ENCODE results near the gene ARL15. TPM values are rescaled to one million over a fixed set of nuclear protein-coding genes. Genes with fewer than 3 reads are reported as not detected.

ARL15 gene
- total RNA-seq, 1 donor from 2014 or later = 74.4 TPM

DNA sequence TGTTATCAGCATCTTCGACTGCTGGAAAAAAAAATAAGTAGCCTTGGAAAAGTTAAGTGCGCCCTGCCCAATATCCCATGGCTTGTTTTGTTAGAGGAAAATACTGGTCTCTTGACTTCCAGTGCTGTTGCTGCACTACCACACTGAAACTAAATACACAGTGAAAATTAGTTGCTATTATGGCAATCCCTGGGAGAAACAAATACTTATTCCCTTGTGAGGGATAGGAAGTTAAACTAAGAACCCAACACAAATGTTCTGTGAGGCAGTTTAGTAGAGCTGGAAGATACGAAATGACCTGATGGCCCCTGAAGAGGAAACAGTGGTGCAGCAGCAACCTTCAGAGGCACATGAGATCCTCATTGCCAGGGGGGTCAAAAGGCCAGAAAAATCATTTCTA is 164.0 kb downstream of the ARL15 start:
- no peak overlapping the region for H3K4me3 ChIP-seq
- no peaks in the 10 kb centered on the region for H3K27me3 ChIP-seq
- intact Hi-C loops (cut with DNase I) = no loop called here
- TF ChIP-seq, protein P1, sequence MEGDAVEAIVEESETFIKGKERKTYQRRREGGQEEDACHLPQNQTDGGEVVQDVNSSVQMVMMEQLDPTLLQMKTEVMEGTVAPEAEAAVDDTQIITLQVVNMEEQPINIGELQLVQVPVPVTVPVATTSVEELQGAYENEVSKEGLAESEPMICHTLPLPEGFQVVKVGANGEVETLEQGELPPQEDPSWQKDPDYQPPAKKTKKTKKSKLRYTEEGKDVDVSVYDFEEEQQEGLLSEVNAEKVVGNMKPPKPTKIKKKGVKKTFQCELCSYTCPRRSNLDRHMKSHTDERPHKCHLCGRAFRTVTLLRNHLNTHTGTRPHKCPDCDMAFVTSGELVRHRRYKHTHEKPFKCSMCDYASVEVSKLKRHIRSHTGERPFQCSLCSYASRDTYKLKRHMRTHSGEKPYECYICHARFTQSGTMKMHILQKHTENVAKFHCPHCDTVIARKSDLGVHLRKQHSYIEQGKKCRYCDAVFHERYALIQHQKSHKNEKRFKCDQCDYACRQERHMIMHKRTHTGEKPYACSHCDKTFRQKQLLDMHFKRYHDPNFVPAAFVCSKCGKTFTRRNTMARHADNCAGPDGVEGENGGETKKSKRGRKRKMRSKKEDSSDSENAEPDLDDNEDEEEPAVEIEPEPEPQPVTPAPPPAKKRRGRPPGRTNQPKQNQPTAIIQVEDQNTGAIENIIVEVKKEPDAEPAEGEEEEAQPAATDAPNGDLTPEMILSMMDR (IDR thresholded peaks at IDR 0.05) = no peak
- no peak for TF ChIP-seq POLR2AphosphoS5 (IDR thresholded peaks at IDR 0.05; ENCODE audit: insufficient read depth in 1 of 2, low read depth in 1 of 2)
- TF ChIP-seq POLR2A (IDR thresholded peaks at IDR 0.05) = no peak
- H3K4me1 ChIP-seq = no peaks in the 10 kb centered on the region
- no peaks in the 10 kb centered on the region for H3K36me3 ChIP-seq
- no peak for DNase-seq (ENCODE audit: extremely low spot score in 2 of 2)
- no peak overlapping the region for H3K27ac ChIP-seq
- no peaks in the 10 kb centered on the region for H3K9me3 ChIP-seq

DNA sequence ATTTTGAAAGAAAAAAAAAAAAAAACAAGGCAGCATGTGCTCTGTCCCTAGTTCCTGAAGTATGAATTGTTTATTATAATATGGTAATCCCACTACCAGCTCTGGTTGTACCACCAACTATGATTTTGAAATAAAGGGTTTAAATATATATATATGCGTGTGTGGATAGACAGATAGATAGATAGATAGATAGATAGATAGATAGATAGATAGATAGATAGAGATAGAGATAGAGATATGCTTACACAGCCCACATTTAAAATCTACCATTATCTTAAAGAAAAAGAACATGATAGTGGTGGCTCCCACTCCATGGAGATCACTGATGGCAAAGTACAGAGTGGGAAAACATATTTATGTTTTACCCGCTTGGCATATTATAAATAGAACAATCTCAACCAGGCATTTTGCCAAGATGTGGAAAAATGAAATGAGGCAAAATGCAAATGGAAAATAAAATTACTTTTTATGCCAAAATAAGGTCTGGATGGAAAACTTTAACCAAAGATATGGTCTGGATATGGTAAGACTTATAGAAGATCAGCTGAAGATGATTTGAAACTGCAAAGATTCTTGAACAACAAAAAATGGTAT is 170.0 kb downstream of the ARL15 start:
- H3K4me1 ChIP-seq = no peaks in the 10 kb centered on the region
- H3K27me3 ChIP-seq = no peaks in the 10 kb centered on the region
- intact Hi-C loops (cut with DNase I) = no loop called here
- no peaks in the 10 kb centered on the region for H3K36me3 ChIP-seq
- no peak overlapping the region for H3K27ac ChIP-seq
- H3K4me3 ChIP-seq = no peak overlapping the region
- TF ChIP-seq, protein P1 (IDR thresholded peaks at IDR 0.05) = no peak
- no peak for TF ChIP-seq POLR2AphosphoS5 (IDR thresholded peaks at IDR 0.05; ENCODE audit: insufficient read depth in 1 of 2, low read depth in 1 of 2)
- TF ChIP-seq POLR2A (IDR thresholded peaks at IDR 0.05) = no peak
- H3K9me3 ChIP-seq = no peaks in the 10 kb centered on the region
- DNase-seq (ENCODE audit: extremely low spot score in 2 of 2) = no peak

DNA sequence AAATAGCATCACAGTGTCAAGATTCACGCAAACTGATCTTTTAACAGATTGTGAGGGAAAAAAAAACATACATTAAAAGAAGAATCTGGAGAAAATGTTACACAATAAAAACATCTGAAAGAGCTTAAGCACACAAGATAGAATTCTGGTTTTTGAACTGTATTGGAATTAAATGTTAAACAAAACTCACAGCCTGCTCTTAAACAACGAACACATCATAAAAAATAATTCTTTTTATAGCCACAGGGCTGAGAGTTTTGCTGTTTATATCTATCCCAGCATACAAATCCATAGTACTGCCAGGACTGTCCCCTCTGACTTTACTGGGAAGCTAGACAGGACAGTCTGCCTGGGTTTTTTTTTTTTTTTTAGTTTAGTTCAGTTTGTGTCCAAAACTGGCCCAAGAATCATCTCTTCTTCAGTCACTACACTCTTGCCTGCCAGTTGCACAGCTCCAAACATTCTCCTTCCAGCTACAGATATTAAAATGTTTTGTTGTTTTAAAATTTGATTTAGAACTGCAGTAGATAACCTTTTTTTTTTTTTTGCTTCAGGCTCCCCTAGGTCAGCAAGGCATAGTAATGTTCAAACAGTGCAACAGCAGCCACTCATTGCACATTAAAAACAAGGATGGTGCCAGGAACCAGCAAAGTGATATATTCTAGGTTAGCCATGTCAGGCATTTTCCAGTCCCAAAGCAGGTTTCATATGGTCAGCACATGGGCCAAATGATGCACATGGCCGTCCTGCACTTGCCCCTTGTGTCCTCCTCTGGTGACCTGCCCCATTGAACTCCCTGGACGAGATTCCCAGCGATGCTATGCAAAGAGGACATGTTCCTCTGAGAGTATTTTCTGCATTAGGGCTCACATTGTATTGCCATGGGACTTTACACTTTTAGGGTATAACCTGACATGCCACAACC is 173.6 kb downstream of the ARL15 start:
- Histone ChIP-seq H3K4me1 (no peaks in the 10 kb centered on the region), H3K27ac (no peak overlapping the region), H3K9me3 (no peaks in the 10 kb centered on the region), H3K36me3 (no peaks in the 10 kb centered on the region), H3K27me3 (no peaks in the 10 kb centered on the region), H3K4me3 (no peak overlapping the region)
- intact Hi-C loops (cut with DNase I) = no loop called here
- no peak for TF ChIP-seq POLR2A (IDR thresholded peaks at IDR 0.05)
- no peak for TF ChIP-seq POLR2AphosphoS5 (IDR thresholded peaks at IDR 0.05; ENCODE audit: insufficient read depth in 1 of 2, low read depth in 1 of 2)
- TF ChIP-seq, protein P1 (IDR thresholded peaks at IDR 0.05) = no peak
- no peak for DNase-seq (ENCODE audit: extremely low spot score in 2 of 2)

DNA sequence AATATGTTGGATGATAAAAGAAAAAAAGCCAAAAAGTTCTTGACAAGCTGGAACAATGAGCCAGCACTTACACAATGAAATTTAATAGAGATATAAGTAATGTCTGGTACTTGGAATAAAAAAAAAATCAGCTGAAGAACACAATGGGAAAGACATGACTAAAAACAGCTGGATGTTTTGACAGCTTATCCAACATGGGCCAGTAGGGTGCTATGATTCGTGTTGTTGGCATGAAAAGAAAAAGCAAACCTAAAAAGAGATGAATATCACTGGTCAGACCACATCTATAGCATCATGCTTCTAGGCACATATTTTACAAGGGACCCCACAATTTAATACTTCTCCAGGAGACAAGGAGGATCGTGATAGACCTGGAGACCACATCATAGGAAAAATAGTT is 175.3 kb downstream of the ARL15 start:
- Histone ChIP-seq H3K36me3 (no peaks in the 10 kb centered on the region), H3K9me3 (no peaks in the 10 kb centered on the region), H3K4me3 (no peak overlapping the region), H3K27me3 (no peaks in the 10 kb centered on the region), H3K27ac (no peak overlapping the region), H3K4me1 (no peaks in the 10 kb centered on the region)
- intact Hi-C loops (cut with DNase I) = no loop called here
- no peak for DNase-seq (ENCODE audit: extremely low spot score in 2 of 2)
- TF ChIP-seq POLR2AphosphoS5 (IDR thresholded peaks at IDR 0.05; ENCODE audit: insufficient read depth in 1 of 2, low read depth in 1 of 2) (no peak), POLR2A (IDR thresholded peaks at IDR 0.05) (no peak)
- TF ChIP-seq, protein P1 (IDR thresholded peaks at IDR 0.05) = no peak

DNA sequence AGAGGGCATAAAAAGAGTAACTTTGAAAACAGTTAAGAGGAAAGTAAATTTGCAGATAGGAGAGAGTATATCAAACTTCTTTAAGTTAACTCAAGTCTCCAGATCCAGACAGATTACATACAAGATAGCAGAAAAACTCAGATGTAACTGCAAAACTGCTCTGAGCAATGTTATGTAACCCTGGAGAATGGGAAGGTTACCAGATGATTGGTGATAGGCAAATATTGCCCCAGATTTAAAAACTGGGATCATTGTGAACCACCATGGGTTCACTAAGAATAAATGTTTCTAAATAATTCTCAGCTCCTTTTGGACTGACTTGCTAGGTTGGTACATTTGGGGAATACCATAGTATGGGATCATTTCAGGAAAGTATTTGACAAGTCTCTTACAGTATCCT is 176.5 kb downstream of the ARL15 start:
- Histone ChIP-seq H3K27me3 (no peaks in the 10 kb centered on the region), H3K9me3 (no peaks in the 10 kb centered on the region), H3K36me3 (no peaks in the 10 kb centered on the region), H3K4me1 (no peaks in the 10 kb centered on the region), H3K27ac (no peak overlapping the region), H3K4me3 (no peak overlapping the region)
- no peak for DNase-seq (ENCODE audit: extremely low spot score in 2 of 2)
- intact Hi-C loops (cut with DNase I) = no loop called here
- TF ChIP-seq, protein P1 (IDR thresholded peaks at IDR 0.05) = no peak
- TF ChIP-seq POLR2A (IDR thresholded peaks at IDR 0.05) (no peak), POLR2AphosphoS5 (IDR thresholded peaks at IDR 0.05; ENCODE audit: insufficient read depth in 1 of 2, low read depth in 1 of 2) (no peak)

All from vagina (tissue), 2 donors.